Fibroblast of lung (primary cell): ENCODE measurements around the gene ZNF764.

Experiments used
- CTCF ChIP-seq, 2 donors: IDR thresholded peaks in 1 of 2; conservative IDR thresholded peaks in 1 of 2; 1 replicate in 1 of 2; 2 replicates in 1 of 2; pipeline ENCODE4 v1.5.1; 2011 to 2012; ENCODE audit warnings: low read length in 2 of 2, control low read depth in 1 of 2, inconsistent platforms in 1 of 2, low read depth in 1 of 2, mild to moderate bottlenecking in 1 of 2
- EZH2 ChIP-seq: IDR thresholded peaks from 2 replicates; pipeline ENCODE4 v1.5.1; 2012; ENCODE audit warnings: low read length, control low read depth, mild to moderate bottlenecking; ENCODE audit errors: missing control alignments

- TF ChIP-seq CTCF (conservative IDR thresholded peaks at IDR 0.05 in 1 of 2, IDR thresholded peaks at IDR 0.05 in 1 of 2; ENCODE audit: low read depth in 1 of 2, low read length in 2 of 2) (peak; percentile 58 to 82), EZH2 (no peak)
Measured at GRCh38 chr16:30535777-30536190, 22.4 kb downstream of the ZNF764 start.
